22Rv1 (cell line): Measurements from ENCODE around the gene ZCWPW1.
A peak's percentile ranks its signal among the peaks of the same experiment; 100 is the strongest.

Experiments
- H3K27ac ChIP-seq: fragments of 450-650 bp; 2 replicates; pipeline ENCODE4 v1.5.1; 2017
- CTCF ChIP-seq: fragments of 450-650 bp; IDR thresholded peaks from 2 replicates; pipeline ENCODE4 v1.5.1; 2017; ENCODE audit warnings: mild to moderate bottlenecking
- ZFX ChIP-seq: fragments of 450-650 bp; IDR thresholded peaks from 2 replicates; pipeline ENCODE4 v1.6.1; 2017; ENCODE audit warnings: antibody characterized with exemption, borderline replicate concordance

Gene ZCWPW1

DNA sequence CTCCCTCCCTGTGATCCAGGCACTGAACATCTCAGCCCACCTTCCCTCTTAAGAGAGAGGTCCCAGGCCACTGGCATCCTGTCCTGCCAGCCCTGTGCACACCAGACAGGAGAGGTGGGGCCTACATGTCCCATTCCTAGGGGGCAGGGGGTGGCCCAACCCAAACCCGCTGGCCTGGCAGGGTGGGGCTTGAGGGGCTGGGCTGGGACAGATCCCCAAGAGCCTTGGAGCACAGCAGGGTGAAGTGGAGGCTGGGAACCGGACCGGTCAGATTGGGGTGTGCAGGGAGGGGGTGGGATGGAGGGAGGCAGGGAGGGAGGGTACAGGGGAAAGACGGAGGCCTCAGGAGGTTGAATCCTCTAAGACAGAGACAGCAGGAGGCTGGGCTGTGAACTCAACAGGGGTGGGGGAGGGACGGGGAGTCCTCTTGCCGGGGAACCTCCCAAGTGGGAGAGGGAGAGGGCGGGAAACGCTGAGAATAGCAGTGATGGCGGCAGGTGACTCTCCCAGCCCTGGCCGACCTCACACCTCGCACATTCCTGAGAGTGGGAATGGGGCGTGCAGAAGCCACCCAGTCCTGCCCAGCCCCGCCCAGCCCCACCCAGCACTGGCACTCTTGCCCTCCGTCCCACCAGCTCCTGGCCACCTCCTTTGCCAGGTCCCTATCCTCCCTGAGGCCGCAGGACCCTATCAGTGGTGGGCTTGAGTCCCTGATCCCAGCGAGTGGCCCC, 43.8 kb upstream of the ZCWPW1 start:
- peak overlapping the region; percentile 18; the same call in 1 of the 2 replicates for H3K27ac ChIP-seq
- TF ChIP-seq ZFX = no peak
- TF ChIP-seq CTCF = no peak

- TF ChIP-seq ZFX (no peak), CTCF (no peak)
- H3K27ac ChIP-seq = 0 out of 2 replicates have a peak overlapping the region, but pooled peaks have one; percentile 18
Measured at GRCh38 chr7:100471021-100471420, 42.5 kb upstream of the ZCWPW1 start.

DNA sequence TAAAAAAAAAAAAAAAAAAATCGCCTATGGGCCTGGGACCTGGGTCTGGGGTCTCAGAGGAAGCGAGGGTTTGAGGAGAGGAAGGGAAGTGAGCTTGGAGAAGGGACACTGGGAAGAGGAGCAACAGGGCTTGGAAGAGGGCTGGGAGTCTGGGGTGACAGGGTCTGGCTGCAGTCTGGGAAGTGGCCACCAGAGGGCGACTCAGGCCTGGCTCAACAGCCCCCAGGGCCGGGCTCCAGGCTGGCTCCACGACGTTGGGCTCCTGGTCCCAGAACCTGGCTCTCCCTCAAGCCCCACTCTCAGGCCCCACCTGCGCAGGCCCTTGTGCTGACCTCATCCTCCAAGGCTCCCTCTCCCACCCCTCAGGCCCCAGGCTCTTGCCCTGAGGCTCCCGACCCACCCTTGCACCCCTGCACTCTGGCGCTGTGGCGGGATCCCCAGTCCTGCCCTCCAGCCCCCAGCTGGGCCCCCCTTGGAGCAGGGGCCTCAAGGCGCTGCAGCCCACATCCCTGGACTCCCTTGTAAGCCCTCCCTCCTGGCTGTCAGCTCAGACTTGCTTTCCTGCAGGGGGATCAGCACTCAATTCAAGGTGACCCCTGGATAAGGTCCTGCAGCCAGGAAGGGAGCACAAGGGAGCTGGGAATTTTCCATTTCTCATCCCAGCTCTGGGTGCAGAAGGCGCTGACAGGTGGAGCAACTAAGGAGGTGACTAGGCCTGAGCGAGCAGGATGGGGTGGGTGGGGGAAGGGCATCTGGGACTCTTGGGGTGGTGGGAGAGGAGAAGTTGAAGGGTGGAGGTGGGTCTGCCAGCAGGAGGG, 40.9 kb upstream of the ZCWPW1 start:
- peak overlapping the region; percentile 31; the same call in 1 of the 2 replicates for H3K27ac ChIP-seq
- TF ChIP-seq CTCF = peak; percentile 99
- TF ChIP-seq ZFX = no peak

- TF ChIP-seq ZFX (no peak), CTCF (no peak)
- no peak overlapping the region for H3K27ac ChIP-seq
Measured at GRCh38 chr7:100467638-100468373, 39.3 kb upstream of the ZCWPW1 start.

GRCh38 chr7:100466653-100467605, 38.4 kb upstream of the ZCWPW1 start:
- TF ChIP-seq ZFX (no peak), CTCF (no peak)
- no peak overlapping the region for H3K27ac ChIP-seq

DNA sequence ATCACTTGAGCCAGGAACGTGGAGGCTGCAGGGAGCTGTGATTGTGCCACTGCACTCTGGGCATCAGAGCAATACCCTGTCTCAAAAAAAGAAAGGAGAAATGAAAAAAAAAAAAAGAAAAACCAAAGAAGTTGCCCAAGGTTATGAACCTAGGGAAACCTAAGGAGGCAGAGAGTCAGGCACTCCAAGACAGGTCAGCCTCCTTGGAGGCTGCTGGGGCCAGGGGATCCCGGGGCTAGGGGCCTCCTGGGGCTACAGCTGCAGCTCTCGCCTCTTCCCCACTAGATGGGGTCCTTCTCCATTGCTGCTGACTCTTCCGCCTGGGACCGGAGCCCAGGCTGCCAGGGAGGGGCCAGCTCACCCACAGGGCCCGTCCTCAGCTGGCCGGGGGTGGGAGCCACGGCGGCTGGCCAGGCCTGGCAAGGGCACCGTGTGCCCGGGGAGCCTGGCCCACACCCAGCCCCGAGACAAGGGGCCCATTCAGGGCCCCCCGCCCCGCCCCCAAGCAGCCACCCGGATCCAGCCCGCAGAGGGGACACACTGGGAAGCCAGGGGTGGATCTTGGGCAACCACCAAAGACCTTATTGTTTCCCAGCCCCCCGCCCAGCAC, 37.3 kb upstream of the ZCWPW1 start:
- 0 out of 2 replicates have a peak overlapping the region, but pooled peaks have one; percentile 16 for H3K27ac ChIP-seq

More for the DNA sequence above, 37.3 kb upstream of the ZCWPW1 start:
- TF ChIP-seq ZFX (no peak), CTCF (peak; percentile 24)
